ENCODE results near the gene KCNH8. TPM values are rescaled to one million over a fixed set of nuclear protein-coding genes. Genes with fewer than 3 reads are reported as not detected.

The KCNH8 gene
- total RNA-seq, 2 experiments from 2014 or later = 0.44 to 0.59 TPM

DNA sequence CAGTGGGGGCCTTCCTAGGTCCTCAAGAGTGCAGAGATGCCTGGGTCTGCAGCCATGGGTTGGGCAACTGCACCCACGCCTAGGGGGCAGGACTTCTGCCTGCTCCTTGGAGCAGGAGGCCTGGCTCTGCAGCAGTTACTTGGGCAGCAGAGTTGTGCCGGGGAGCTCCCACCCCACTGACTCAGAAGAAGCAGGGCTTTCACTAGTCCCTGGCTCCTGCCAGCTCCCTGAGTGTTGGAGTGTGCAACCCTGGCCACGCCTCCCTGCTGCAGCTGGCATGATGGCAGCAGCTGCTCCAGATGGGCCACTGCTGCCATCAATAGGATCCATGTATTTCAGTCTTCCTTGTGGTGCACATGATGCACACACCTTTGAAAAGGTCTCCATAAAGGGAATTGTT, 40.6 kb upstream of the KCNH8 start:
- Histone ChIP-seq H2AFZ (ENCODE audit: low read length) (no peak overlapping the region), H4K20me1 (ENCODE audit: insufficient read depth, low read length) (no peaks in the 10 kb centered on the region), H3K4me1 (ENCODE audit: insufficient read depth, low read length, poor library complexity, severe bottlenecking) (peaks cover 6% of the 10 kb centered on the region), H3K79me2 (ENCODE audit: insufficient read depth, low read depth, low read length) (no peaks in the 10 kb centered on the region), H3K36me3 (ENCODE audit: insufficient read depth, low read length) (no peaks in the 10 kb centered on the region), H3K27ac (ENCODE audit: low read depth, low read length, poor library complexity, severe bottlenecking) (no peak overlapping the region), H3K4me3 (ENCODE audit: low read depth, low read length, poor library complexity, severe bottlenecking) (no peak overlapping the region), H3K4me2 (ENCODE audit: low read length) (no peak overlapping the region), H3K9me3 (ENCODE audit: low read length) (no peaks in the 10 kb centered on the region), H3K9me2 (ENCODE audit: insufficient read depth, low read length) (no peaks in the 10 kb centered on the region)
- intact Hi-C loops (cut with micrococcal nuclease; ENCODE audit: unreplicated experiment) = no loop called here
- ChIA-PET CTCF (ENCODE audit: unreplicated experiment) (no interaction called here), POLR2A (no interaction called here)
- TF ChIP-seq EZH2phosphoT487 (IDR thresholded peaks at IDR 0.05; ENCODE audit: borderline replicate concordance, low read depth, low read length) = no peak
- TF ChIP-seq, protein P1, sequence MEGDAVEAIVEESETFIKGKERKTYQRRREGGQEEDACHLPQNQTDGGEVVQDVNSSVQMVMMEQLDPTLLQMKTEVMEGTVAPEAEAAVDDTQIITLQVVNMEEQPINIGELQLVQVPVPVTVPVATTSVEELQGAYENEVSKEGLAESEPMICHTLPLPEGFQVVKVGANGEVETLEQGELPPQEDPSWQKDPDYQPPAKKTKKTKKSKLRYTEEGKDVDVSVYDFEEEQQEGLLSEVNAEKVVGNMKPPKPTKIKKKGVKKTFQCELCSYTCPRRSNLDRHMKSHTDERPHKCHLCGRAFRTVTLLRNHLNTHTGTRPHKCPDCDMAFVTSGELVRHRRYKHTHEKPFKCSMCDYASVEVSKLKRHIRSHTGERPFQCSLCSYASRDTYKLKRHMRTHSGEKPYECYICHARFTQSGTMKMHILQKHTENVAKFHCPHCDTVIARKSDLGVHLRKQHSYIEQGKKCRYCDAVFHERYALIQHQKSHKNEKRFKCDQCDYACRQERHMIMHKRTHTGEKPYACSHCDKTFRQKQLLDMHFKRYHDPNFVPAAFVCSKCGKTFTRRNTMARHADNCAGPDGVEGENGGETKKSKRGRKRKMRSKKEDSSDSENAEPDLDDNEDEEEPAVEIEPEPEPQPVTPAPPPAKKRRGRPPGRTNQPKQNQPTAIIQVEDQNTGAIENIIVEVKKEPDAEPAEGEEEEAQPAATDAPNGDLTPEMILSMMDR (conservative IDR thresholded peaks at IDR 0.05; ENCODE audit: low read length) = no peak
- no peak for DNase-seq (ENCODE audit: low spot score)
- no TSS peak for BruUV-seq (replicated peaks)

DNA sequence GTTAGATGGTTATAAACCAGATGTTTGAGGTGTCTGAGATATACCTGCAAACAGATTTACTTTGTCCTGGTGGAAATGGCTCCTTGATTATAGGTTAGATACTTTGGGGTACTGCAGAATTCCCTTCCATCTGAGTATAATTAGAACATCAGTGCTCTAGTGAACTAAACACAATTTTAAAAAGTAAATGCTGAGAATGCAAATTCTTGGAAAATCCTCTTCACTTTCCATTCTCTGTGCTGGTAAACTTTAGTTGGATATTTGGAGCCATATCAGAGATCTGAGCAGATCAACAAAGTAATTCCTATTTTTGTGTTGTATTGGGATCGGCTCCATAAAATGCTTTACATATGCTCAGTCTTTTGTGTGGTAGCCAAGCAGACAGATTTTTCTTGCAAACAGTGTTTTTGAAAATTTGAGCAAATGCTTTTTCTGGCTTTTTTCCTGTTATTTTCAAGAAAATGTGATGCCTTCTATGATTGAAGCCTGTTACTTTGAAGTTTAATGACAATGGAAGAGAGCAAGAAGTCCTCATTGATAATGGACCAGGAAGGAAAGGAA, 37.9 kb upstream of the KCNH8 start:
- H4K20me1 ChIP-seq (ENCODE audit: insufficient read depth, low read length) = no peaks in the 10 kb centered on the region

DNA sequence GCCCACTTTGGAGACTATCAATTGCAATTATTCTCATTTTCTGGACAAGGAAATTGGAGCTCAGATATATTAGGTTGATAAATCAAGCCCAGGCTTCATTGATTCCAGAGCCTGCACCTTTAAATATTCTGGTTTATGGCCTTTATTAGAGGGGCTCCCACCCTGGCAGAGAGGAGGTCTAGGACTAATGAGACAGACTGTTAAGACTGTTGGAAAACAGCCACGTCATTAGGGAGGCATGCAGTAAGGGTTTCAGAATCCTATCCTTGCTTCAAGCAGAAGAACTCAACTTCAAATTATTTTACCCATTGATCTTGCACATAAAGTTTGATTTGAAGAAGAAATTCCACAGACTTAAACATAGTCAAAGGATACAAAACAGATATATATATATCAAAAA, 33.8 kb upstream of the KCNH8 start:
- no peaks in the 10 kb centered on the region for H3K9me2 ChIP-seq (ENCODE audit: insufficient read depth, low read length)
- CTCF ChIA-PET (ENCODE audit: unreplicated experiment) = no interaction called here
- DNase-seq (ENCODE audit: low spot score) = no peak
- no peaks in the 10 kb centered on the region for H3K4me1 ChIP-seq (ENCODE audit: insufficient read depth, low read length, poor library complexity, severe bottlenecking)
- no peaks in the 10 kb centered on the region for H3K9me3 ChIP-seq (ENCODE audit: low read length)
- no peak overlapping the region for H3K4me2 ChIP-seq (ENCODE audit: low read length)
- no peaks in the 10 kb centered on the region for H4K20me1 ChIP-seq (ENCODE audit: insufficient read depth, low read length)
- no peaks in the 10 kb centered on the region for H3K36me3 ChIP-seq (ENCODE audit: insufficient read depth, low read length)
- H3K4me3 ChIP-seq (ENCODE audit: low read depth, low read length, poor library complexity, severe bottlenecking) = no peak overlapping the region
- TF ChIP-seq, protein P1 (conservative IDR thresholded peaks at IDR 0.05; ENCODE audit: low read length) = no peak
- TF ChIP-seq EZH2phosphoT487 (IDR thresholded peaks at IDR 0.05; ENCODE audit: borderline replicate concordance, low read depth, low read length) = no peak
- POLR2A ChIA-PET = interaction anchor here (1.5 kb wide), 1 partner anchor 34 kb away, joined by 4 read pairs; no protein-coding TSS in a partner anchor
- no peak overlapping the region for H2AFZ ChIP-seq (ENCODE audit: low read length)
- no peaks in the 10 kb centered on the region for H3K79me2 ChIP-seq (ENCODE audit: insufficient read depth, low read depth, low read length)
- no TSS peak for BruUV-seq (replicated peaks)
- no peak overlapping the region for H3K27ac ChIP-seq (ENCODE audit: low read depth, low read length, poor library complexity, severe bottlenecking)
- intact Hi-C loops (cut with micrococcal nuclease; ENCODE audit: unreplicated experiment) = no loop called here

More for the DNA sequence above, 37.9 kb upstream of the KCNH8 start:
- no peak overlapping the region for H2AFZ ChIP-seq (ENCODE audit: low read length)
- no peak overlapping the region for H3K4me3 ChIP-seq (ENCODE audit: low read depth, low read length, poor library complexity, severe bottlenecking)
- H3K27ac ChIP-seq (ENCODE audit: low read depth, low read length, poor library complexity, severe bottlenecking) = no peak overlapping the region
- H3K9me3 ChIP-seq (ENCODE audit: low read length) = no peaks in the 10 kb centered on the region
- no TSS peak for BruUV-seq (replicated peaks)
- no peaks in the 10 kb centered on the region for H3K36me3 ChIP-seq (ENCODE audit: insufficient read depth, low read length)
- TF ChIP-seq, protein P1 (conservative IDR thresholded peaks at IDR 0.05; ENCODE audit: low read length) = no peak
- TF ChIP-seq EZH2phosphoT487 (IDR thresholded peaks at IDR 0.05; ENCODE audit: borderline replicate concordance, low read depth, low read length) = no peak
- H3K4me2 ChIP-seq (ENCODE audit: low read length) = no peak overlapping the region
- intact Hi-C loops (cut with micrococcal nuclease; ENCODE audit: unreplicated experiment) = no loop called here
- H3K4me1 ChIP-seq (ENCODE audit: insufficient read depth, low read length, poor library complexity, severe bottlenecking) = no peaks in the 10 kb centered on the region
- ChIA-PET POLR2A (interaction anchor here (1.0 kb wide), 1 partner anchor 33 kb away, joined by 3 read pairs; no protein-coding TSS in a partner anchor), CTCF (ENCODE audit: unreplicated experiment) (no interaction called here)
- H3K79me2 ChIP-seq (ENCODE audit: insufficient read depth, low read depth, low read length) = no peaks in the 10 kb centered on the region
- DNase-seq (ENCODE audit: low spot score) = no peak
- no peaks in the 10 kb centered on the region for H3K9me2 ChIP-seq (ENCODE audit: insufficient read depth, low read length)

Data from OCI-LY7 (cell line).